ENCODE measurements around the gene SEMA6A.

GRCh38 chr5:116451066-116451465 is 123.6 kb downstream of the SEMA6A start:
- no peak for TF ChIP-seq POLR2AphosphoS5 (IDR thresholded peaks at IDR 0.05; ENCODE audit: low read length)
- no peak for TF ChIP-seq POLR2A (IDR thresholded peaks at IDR 0.05; ENCODE audit: low read depth, low read length)
- no peak for TF ChIP-seq CTCF (IDR thresholded peaks at IDR 0.05 in 2 of 3, conservative IDR thresholded peaks at IDR 0.05 in 1 of 3; ENCODE audit: control insufficient read depth in 2 of 3, extremely low read depth in 1 of 3, insufficient read depth in 1 of 3, low read depth in 3 of 3, low read length in 3 of 3)
- TF ChIP-seq RCOR1 (conservative IDR thresholded peaks at IDR 0.05; ENCODE audit: low read depth, low read length) = no peak
- no peak for TF ChIP-seq SUZ12 (IDR thresholded peaks at IDR 0.05; ENCODE audit: unreplicated experiment)
